PC-9 (cell line): Measurements from ENCODE around the gene CAPS2. TPM values are rescaled to one million over a fixed set of nuclear protein-coding genes. Genes with fewer than 3 reads are reported as not detected.
"Not testable (repeated sequence)": the region's sequence is repeated elsewhere in the genome, so short reads cannot be mapped to it uniquely, and the experiment has no call there.

ENCODE experiments used
- BruUV-seq: library from RNA; stranded (reverse); fragments of 400-500 nt; replicated peaks from 2 replicates; lab custom pipeline; 2021; lab: Mats Ljungman, UMichigan
- CTCF ChIA-PET: fragments of 300-600 bp; sonication (Branson Sonifier 250); formaldehyde crosslinking; loops from one replicate; lab custom pipeline; 2022; ENCODE audit warnings: antibody characterized with exemption; lab: Charles Lee
- POLR2A ChIA-PET: fragments of 300-600 bp; sonication (Branson Sonifier 250); formaldehyde crosslinking; loops from one replicate; lab custom pipeline; 2022; ENCODE audit warnings: antibody characterized with exemption; ENCODE audit not compliant: unreplicated experiment; lab: Charles Lee
- DNase-seq, 2 experiments: peaks; one replicate each; pipeline versions ENCODE4 v3.0.0 to v3.0.0-alpha.2; 2015 to 2022; ENCODE audit warnings: mixed read lengths in 1 of 2
- H2AFZ ChIP-seq: fragments of 200-600 bp; sonication (generic); 2 replicates; pipeline ENCODE4 v1.8.1; 2017; ENCODE audit warnings: antibody characterized with exemption
- H3F3A ChIP-seq: fragments of 200-600 bp; sonication (generic); 2 replicates; pipeline ENCODE4 v1.8.1; 2017; ENCODE audit warnings: antibody characterized with exemption, mild to moderate bottlenecking, low read depth; ENCODE audit not compliant: insufficient read depth
- H3K27ac ChIP-seq: fragments of 200-600 bp; sonication (generic); 2 replicates; pipeline ENCODE4 v1.6.1; 2016; ENCODE audit warnings: mixed run types
- H3K27me3 ChIP-seq: fragments of 200-600 bp; sonication (generic); 2 replicates; pipeline ENCODE4 v1.6.1; 2016; ENCODE audit warnings: low read depth, mixed run types; ENCODE audit not compliant: insufficient read depth
- H3K36me3 ChIP-seq: fragments of 200-600 bp; sonication (generic); 2 replicates; pipeline ENCODE4 v1.6.1; 2016; ENCODE audit warnings: low read depth, mixed run types
- H3K4me1 ChIP-seq: fragments of 200-600 bp; sonication (generic); replicated peaks from 2 replicates; pipeline ENCODE4 v1.6.1; 2016; ENCODE audit warnings: mixed run types; ENCODE audit not compliant: insufficient read depth
- H3K4me2 ChIP-seq: fragments of 200-600 bp; sonication (generic); 2 replicates; pipeline ENCODE4 v1.6.1; 2017; ENCODE audit warnings: mixed run types
- H3K4me3 ChIP-seq: fragments of 200-600 bp; sonication (generic); 2 replicates; pipeline ENCODE4 v1.6.1; 2016; ENCODE audit warnings: mixed run types
- H3K79me2 ChIP-seq: fragments of 200-600 bp; sonication (generic); 2 replicates; pipeline ENCODE4 v1.6.1; 2017; ENCODE audit warnings: low read depth, mixed run types
- H3K9me2 ChIP-seq: fragments of 200-600 bp; sonication (generic); 2 replicates; pipeline ENCODE4 v1.8.1; 2017; ENCODE audit warnings: mild to moderate bottlenecking; ENCODE audit not compliant: insufficient read depth
- H3K9me3 ChIP-seq: fragments of 200-600 bp; sonication (generic); 2 replicates; pipeline ENCODE4 v1.8.1; 2016; ENCODE audit warnings: low read depth; ENCODE audit not compliant: insufficient read depth
- H4K20me1 ChIP-seq: fragments of 200-600 bp; sonication (generic); 2 replicates; pipeline ENCODE4 v1.8.1; 2017; ENCODE audit not compliant: insufficient read depth
- EZH2 ChIP-seq: fragments of 200-600 bp; sonication (generic); IDR thresholded peaks from 2 replicates; pipeline ENCODE4 v1.8.0; 2017; ENCODE audit warnings: antibody characterized with exemption, low read depth
- intact Hi-C: fragments of 100-400 bp; cut with micrococcal nuclease; formaldehyde crosslinking; loops from one replicate; pipeline ENCODE4 v1.10.0; 2022; ENCODE audit not compliant: unreplicated experiment
- total RNA-seq: library from RNA; stranded (reverse); gene quantifications from 2 replicates; pipeline ENCODE4 v1.2.3, GENCODE V29; 2021
- TF ChIP-seq, protein P1 (sequence below): fragments of 200-600 bp; sonication (generic); conservative IDR thresholded peaks from 2 replicates; pipeline ENCODE4 v1.6.1; 2017; ENCODE audit warnings: mixed run types, antibody characterized with exemption, mild to moderate bottlenecking, moderate library complexity

The CAPS2 gene
- total RNA-seq, 1 experiment from 2014 or later: 19.8 TPM

DNA sequence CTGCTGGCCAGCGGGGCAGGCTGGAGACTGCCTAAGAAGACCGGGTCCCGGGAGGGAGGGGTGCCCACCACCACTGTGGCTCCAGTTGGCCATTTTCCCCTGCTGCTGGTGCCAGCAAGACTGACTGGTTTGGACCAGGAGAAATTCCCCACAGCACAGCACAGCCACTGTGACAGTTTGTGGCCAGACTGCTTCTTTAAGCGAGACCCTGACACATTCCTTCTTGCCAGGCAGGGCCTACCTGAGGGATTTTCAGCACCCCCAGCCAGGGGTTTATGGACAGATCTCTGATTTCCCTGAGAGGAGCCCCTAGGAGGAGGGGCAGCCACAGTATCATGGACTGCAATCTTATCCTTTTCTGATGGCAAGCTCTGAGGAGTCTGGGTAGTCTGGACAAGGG, 19.8 kb upstream of the CAPS2 start:
- Histone ChIP-seq H3K27me3 (no peaks in the 10 kb centered on the region), H3K4me3 (no peak overlapping the region), H3K79me2 (no peaks in the 10 kb centered on the region), H3K27ac (no peak overlapping the region), H3K9me2 (no peaks in the 10 kb centered on the region), H3F3A (no peaks in the 10 kb centered on the region), H2AFZ (no peak overlapping the region), H3K4me2 (no peak overlapping the region), H3K36me3 (no peaks in the 10 kb centered on the region), H4K20me1 (no peaks in the 10 kb centered on the region), H3K4me1 (no peaks in the 10 kb centered on the region), H3K9me3 (peaks cover 4% of the 10 kb centered on the region; the same call in 1 of the 2 replicates)
- CTCF ChIA-PET: no interaction called here
- POLR2A ChIA-PET: no interaction called here
- no TSS peak for BruUV-seq
- no peak for DNase-seq
- intact Hi-C loops: no loop called here
- TF ChIP-seq, protein P1, sequence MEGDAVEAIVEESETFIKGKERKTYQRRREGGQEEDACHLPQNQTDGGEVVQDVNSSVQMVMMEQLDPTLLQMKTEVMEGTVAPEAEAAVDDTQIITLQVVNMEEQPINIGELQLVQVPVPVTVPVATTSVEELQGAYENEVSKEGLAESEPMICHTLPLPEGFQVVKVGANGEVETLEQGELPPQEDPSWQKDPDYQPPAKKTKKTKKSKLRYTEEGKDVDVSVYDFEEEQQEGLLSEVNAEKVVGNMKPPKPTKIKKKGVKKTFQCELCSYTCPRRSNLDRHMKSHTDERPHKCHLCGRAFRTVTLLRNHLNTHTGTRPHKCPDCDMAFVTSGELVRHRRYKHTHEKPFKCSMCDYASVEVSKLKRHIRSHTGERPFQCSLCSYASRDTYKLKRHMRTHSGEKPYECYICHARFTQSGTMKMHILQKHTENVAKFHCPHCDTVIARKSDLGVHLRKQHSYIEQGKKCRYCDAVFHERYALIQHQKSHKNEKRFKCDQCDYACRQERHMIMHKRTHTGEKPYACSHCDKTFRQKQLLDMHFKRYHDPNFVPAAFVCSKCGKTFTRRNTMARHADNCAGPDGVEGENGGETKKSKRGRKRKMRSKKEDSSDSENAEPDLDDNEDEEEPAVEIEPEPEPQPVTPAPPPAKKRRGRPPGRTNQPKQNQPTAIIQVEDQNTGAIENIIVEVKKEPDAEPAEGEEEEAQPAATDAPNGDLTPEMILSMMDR: no peak
- TF ChIP-seq EZH2: no peak

DNA sequence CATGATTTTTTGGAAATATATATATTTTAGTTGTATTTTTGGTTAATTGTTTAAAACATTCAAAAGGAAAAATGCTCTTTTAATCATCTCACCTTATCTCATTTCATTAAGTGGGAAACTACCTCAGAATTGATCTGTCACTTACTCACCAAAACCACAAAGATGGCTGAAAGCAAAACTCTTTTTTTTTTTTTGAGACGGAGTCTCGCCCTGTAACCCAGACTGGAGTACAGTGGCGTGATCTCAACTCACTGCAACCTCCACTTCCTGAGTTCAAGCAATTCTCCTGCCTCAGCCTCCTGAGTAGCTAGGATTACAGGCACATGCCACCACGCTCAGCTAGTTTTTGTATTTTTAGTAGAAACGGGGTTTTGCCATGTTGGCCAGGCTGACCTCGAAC, 16.1 kb upstream of the CAPS2 start:
- H2AFZ ChIP-seq, intact Hi-C loops, DNase-seq, H3K4me3 ChIP-seq, H3K9me3 ChIP-seq, H3K27ac ChIP-seq, H3K4me2 ChIP-seq, POLR2A ChIA-PET, H4K20me1 ChIP-seq, H3K79me2 ChIP-seq, H3K4me1 ChIP-seq, BruUV-seq, H3F3A ChIP-seq, H3K36me3 ChIP-seq, H3K27me3 ChIP-seq, CTCF ChIA-PET, H3K9me2 ChIP-seq: not testable (repeated sequence)

DNA sequence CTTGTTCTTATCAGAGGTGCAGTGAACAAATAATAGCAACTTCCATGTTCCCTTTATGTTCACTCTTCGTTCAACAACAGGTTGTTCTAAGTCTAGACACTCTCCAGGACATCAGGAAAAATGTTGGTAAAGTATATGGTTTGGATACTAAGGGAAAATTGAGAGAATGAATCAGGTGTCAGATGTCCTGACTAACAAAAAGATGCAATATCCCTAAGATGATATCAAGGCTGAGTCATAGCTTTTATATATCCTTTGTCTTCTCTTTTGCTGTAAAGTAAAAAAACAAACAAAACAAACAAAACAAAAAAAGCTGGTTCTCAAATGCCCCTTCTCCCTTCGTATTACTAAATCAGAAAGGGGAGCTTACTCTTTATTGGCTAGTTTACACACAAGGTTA, 15.4 kb upstream of the CAPS2 start:
- no peaks in the 10 kb centered on the region for H3K4me1 ChIP-seq
- no peak overlapping the region for H3K4me2 ChIP-seq
- H3K27me3 ChIP-seq: no peaks in the 10 kb centered on the region
- ChIA-PET POLR2A (no interaction called here), CTCF (no interaction called here)
- TF ChIP-seq EZH2: no peak
- TF ChIP-seq, protein P1: no peak
- H4K20me1 ChIP-seq: no peaks in the 10 kb centered on the region
- H3F3A ChIP-seq: no peaks in the 10 kb centered on the region
- no peak for DNase-seq
- intact Hi-C loops: no loop called here
- H3K4me3 ChIP-seq: no peak overlapping the region
- no peak overlapping the region for H2AFZ ChIP-seq
- H3K9me2 ChIP-seq: no peaks in the 10 kb centered on the region
- H3K27ac ChIP-seq: no peak overlapping the region
- no peaks in the 10 kb centered on the region for H3K36me3 ChIP-seq
- no TSS peak for BruUV-seq
- H3K9me3 ChIP-seq: peaks cover 4% of the 10 kb centered on the region
- no peaks in the 10 kb centered on the region for H3K79me2 ChIP-seq

DNA sequence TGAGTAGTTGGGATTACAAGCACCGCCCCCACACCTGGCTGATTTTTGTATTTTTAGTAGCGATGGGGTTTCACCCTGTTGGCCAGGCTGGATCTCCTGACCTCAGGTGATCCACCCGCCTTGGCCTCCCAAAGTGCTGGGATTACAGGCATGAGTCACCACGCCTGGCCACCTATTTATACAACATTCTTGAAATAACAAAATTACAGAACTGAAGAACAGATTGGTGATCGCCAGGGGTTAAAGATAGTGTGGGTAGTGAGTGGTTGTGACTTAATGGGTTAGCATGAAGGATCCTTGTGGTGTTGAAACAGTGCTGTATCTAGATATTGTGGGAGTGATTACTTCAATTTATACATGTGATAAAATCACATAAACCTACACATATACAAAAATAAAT, 11.7 kb upstream of the CAPS2 start:
- Histone ChIP-seq H3K9me2 (no peaks in the 10 kb centered on the region), H3K79me2 (no peaks in the 10 kb centered on the region), H3F3A (no peaks in the 10 kb centered on the region), H2AFZ (no peak overlapping the region), H4K20me1 (no peaks in the 10 kb centered on the region), H3K4me3 (no peak overlapping the region), H3K27me3 (no peaks in the 10 kb centered on the region), H3K4me2 (no peak overlapping the region), H3K36me3 (no peaks in the 10 kb centered on the region), H3K27ac (no peak overlapping the region), H3K4me1 (no peaks in the 10 kb centered on the region), H3K9me3 (peaks cover 10% of the 10 kb centered on the region)
- DNase-seq: no peak
- TF ChIP-seq EZH2: no peak
- TF ChIP-seq, protein P1: no peak
- CTCF ChIA-PET: no interaction called here
- no TSS peak for BruUV-seq
- POLR2A ChIA-PET: no interaction called here
- intact Hi-C loops: no loop called here
